GM19395 (cell line): ENCODE measurements around the gene PLEKHM1.

Source experiments
- ATAC-seq: cut with Tn5 transposase; IDR thresholded peaks from one replicate; pipeline ENCODE4 v1.9.1; 2021; ENCODE audit warnings: mild to moderate bottlenecking, moderate library complexity; ENCODE audit not compliant: unreplicated experiment

PLEKHM1 gene

DNA sequence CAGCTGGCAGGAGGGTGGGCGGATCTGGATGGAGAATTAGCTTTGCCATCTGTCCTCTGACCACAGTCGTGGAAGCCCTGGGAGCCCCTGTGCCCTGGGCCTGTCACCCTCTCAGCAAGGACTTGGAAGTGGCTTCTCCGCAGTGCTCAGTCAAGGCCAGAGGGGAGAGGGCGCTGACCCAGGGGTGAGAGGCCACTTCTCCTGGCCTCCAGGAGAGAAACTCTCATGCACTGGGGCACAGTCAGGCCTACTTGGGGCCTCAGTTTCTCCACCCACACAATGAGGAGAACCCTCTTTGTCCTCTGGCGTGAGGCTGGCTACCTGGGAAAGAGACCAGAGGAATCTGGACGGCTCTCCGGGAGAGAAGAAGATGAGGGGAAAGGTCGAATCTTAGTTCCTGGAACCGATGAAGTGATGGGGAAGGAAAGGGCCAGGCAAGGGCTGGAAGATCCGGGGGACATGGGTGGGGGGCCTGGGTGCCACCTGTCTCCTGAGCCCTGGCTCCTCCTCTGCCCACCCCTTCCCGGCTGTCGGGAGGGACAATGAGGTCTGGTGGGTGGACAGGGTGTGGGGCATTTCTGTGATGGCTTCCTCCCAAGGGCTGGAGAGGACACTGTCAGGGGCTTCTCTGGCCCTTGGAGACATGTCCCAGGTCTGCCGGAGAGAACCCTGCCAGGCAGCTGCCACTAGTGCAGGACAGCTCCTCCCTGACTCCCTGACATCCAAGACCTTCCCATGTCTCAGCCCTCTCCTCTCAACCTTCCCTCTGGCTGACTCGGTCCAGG, 48.8 kb downstream of the PLEKHM1 start:
- ATAC-seq = no peak

DNA sequence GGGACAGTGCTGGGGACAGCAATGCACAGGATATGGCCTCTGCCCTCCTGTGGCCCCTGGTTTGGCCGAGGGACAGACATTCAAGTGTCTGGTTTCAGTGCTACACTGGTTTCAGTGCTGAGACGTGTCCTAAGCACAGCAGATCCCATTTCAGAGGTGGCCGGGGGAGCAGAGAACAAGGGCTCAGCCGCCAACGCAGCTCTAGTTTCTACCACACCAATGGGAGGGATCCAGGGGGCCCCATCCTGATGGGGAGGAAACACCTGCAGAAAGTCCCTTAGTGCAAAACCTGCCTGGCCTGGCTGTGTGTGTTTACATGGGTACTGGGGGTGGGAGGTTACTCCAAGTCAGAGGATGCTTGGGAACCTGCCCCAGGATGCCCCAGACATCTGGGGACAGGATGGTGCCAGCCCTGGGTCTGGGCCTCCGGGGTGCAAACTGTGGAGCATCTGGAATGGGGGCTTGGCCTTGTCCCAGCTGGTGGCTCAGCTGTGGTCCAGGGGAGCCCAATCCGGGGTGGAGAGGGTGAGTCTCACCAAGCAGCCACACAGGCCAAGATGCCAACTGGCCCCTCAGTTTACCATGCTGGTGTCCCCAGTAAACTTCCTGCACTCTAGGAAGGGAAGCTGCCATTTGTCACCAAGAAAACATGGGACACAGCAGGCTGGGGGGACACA, 49.5 kb downstream of the PLEKHM1 start:
- ATAC-seq = peak; percentile 74

DNA sequence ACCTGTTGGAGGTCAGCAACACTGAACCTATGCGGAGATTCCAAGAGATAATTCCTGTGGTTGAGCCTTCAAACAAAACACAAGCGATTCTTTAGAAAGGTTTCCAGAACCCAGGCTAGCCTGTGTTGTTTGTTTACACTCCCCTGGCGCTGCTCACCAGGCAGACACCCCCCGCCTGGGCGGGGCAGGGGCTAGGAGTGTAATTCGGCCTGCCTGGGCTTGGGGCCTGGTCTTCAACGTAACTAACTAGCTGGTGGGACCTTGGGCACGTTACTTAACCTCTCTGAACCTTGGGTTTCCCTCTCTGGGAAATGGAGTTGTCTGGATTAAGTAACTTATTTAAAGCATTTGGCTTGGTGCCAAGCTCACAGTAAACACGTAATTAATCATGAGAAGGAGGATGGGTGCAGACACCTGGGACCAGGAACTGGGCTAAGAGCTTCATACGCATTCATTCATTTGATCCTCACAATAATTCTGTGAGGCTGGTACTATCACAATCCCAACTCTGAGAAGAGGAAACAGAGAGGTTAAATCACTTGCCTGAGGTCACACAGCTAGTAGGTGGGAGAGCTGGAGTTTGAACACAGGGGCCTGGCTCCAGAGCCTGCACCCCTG, 50.3 kb downstream of the PLEKHM1 start:
- ATAC-seq = no peak

DNA sequence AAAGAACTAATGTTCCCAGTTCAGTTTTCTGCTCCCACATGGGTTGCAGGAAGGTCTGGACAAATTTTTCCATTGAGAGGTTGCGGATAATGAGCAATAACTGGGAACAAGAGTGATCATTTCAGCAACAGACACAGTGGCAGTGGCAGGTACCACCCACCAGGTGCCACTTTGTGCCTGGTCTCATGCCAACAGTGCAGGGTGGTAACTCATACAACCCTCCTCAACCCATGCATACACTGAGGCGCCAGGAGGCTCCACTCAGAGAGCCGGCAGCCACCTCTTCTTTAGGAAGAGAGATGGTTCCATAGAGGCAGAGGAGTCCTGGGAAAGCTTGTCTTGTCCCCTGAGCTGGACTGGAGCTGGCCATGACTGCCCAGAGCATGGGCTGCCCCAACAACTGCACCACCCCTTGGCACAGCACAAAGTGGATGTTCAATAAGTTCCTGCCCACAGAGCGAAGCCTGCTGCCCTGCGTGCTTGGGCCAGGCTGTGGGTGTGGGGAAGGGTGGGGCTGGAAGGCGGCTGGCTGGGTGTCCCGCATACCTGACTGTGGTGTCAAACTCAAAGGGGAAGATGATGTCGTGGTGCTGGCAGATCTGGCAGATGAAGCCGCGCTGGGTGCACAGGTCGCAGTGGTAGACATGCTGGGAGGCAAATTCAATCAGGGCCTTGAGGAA, 51.5 kb downstream of the PLEKHM1 start:
- no peak for ATAC-seq

DNA sequence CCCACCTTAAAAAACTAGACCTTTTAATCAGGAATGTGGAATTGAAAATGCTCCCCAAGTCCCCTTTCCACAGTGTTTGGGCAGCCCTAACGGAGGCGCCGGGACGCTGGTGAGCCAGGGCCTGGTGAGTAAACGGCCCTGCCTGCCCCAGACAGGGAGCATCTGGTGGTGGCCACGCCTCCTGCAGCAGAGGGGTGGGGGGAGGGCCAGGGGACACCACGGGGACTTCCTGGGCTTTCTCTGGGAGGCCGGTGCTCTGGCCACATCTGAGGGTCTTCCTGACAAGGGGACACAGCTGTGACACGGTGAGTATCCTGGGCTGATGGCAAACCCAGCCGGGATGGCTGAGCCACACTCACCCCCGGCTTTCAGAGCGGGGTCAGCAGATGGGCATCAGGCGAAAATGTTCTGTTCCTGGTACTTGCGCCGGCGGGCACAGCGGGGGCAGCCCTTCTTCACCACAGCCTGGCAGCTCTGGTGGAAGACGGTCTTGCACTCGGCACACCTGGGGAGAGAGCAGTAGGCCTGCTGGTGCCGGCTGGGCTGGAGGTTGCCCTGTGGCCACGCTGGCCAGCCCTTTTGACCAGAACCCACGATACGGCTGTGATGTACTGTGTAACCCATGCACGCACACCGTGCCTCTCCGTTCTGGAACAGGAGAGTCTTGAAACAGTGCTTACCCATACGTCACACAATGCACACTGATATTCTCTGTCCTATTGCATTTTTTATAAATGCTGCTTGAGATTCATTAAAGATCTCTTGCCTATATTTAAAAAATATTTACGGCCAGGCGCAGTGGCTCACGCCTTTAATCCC, 52.8 kb downstream of the PLEKHM1 start:
- ATAC-seq = no peak

DNA sequence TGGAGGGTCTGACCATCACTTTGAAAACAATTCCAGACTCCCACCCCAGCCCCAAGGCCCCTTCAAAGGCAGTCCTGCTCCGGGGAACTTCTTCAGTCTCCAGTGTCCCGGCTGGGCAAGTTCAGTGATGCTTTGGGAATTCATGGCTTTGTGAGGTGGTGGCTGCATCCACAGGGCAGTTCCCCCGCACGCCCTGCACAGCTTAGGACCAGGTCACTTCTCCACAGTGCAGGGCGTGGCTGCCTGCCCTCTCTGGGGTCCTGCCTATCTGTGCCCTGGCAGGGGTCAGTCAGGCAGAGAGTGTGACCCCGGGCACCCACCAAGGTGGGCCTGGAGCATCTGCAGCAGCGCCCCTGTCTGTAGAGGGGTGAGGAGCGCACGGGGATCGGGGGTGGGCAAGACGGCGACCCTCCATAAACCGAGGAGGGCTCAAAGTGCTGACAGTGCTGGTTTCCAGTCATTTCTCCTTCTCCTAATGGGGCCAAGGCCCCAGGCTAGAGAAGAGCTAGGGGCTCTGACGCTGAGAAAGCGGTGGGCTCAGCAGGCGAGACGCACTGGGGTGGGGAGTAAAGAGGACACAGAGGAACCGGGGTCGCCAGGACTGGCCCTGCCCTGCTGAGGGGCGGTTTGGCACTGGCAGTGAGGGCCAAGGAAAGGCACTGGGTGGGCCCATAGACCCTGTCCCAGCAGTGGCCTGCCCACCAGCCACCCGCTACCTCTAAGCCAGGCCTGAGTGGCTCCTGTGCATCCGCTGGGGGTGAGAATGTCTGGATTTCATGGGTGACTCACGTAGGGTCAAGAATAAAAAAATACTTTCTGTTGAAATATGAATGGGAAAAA, 53.7 kb downstream of the PLEKHM1 start:
- ATAC-seq = no peak

DNA sequence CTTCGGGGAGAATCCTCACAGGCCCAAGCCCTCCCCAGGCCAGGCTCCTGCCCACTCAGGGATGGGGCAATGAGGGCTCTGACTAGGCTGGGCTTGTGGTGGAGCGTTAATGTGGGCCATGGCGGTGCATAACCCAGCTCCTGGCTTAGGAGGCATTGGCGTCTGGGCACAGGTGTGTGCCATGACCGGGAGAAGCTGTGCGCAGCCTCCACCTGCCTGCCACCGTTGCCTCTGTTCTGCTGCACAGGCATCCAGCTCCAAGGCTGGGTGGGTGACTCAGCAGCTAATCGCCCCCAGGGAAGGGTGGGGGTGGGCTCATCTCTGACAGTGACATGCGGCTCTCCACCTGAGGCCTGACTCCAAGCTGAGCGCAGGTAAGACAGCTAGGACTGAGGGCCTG, 54.4 kb downstream of the PLEKHM1 start:
- no peak for ATAC-seq

DNA sequence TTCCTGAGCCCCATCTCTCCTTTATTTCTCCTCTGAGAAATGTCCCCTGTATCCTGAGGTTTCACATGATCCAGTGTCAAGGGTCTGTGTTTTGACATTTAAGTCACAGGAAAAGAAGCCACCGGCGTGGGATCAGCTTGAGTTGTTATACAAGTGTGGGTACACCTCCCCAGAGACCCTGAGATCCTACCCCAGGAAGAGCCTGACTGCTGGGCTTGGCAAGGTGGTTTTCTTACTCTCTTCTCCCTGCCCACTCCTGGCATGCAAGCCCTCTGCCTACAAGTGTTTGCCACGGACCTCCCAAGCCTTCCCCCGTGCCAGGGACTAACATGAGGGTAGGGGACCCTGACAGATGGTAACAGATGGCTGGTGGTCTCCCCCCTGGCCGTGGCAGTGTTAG, 55.0 kb downstream of the PLEKHM1 start:
- no peak for ATAC-seq

DNA sequence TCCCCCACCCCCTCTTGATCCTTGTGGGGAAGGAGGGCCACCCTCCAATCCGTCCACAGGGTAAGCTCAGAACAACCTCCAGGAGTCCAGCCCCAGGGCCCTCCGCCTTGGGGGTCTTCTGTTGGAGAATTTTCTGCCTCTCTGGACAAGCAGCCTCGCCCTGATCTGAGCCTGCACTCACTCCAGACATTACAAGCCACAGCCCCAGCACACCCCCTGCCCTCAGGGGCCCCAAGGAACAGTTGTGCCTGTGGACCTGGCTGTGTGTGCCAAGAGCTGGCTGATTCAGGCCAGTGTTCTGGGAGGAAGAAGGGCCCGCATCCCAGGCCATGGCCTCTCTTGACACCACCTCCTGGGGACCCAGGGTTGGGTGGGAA, 57.4 kb downstream of the PLEKHM1 start:
- no peak for ATAC-seq

DNA sequence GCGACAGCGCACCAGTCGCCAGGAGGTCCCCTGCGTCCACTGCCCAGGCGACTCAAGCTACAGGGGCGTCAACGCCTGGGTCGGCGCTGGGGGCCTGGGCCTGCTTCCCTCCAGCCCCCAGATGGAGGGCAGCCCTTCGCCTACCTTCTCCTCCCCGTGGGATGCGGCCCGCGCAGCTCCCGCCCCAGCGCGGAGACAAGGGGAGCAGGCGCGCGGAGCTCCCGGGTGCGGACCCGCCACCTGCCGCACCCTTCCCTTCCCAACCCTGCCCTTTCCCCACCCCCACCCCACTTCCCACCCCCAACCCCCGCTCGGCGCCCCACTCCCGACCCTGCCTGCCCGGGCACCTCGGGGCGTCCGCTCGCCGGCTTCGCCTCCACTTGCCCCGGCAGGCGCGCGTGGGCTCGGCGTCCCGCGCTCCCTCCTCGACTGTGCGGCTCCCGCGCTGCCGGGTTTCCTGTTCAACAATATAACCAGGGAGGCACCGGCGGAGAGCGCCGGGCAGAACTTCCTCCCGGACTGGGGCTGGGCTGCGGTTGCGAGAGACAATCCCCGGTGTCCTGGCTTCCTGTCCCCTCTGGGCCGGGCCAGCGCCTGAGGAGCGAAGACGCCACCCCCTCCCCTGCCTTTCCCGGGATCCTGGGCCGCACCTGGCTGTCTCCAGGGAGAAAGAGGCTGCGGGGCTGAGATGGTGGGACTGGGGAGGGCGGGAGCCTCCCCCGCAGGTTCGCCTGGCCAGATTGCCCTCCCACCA, 57.9 kb downstream of the PLEKHM1 start, which contains the start of gene ARHGAP27:
ARHGAP27 (minus strand) TSS at position 466 of the 754 bp plus-strand sequence. CDS start 2,591 bp downstream, outside the sequence.
- no peak for ATAC-seq

DNA sequence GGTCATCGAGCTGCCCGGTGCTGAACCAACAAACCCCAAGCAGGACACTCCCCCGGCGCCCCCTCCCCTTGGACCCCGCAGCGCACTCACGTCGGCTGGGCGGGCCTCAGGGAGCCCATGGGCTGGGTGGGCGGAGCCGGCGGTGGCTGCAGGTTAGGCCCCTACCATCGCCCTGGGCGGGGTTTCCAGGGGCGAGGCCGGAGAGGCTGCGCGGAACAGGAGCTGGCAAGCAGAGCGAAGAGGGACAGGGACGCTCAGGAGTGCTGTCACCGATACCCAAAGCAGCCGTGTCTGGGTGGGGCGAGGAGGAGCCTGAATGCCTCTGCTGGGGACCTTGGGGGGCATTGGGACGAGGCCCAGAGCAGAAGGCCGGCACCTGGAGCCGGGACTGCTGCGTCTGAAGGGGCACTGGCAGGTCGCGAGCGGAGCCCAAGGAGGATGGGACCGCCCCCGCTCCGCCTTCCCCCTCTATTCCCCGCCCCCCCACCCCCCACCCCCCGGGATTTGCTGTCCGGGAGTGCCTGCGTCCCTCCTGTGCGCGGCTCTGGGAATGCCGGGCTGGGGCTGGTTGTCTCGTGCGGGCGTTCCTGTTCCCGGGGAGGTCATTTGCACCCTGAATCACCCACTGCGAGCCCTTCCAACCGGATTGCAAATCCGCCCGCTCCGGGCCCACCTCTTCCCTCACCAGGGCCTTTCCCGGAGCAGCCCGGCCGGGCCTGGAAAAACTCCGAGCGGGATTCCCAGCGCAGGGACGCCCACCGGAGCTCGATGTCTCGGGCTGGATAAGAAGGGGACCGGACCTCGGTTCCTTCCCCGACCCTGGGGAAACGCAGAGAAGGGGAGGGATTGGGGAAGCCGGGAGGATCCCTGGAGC, 58.8 kb downstream of the PLEKHM1 start:
- peak; percentile 43 for ATAC-seq

DNA sequence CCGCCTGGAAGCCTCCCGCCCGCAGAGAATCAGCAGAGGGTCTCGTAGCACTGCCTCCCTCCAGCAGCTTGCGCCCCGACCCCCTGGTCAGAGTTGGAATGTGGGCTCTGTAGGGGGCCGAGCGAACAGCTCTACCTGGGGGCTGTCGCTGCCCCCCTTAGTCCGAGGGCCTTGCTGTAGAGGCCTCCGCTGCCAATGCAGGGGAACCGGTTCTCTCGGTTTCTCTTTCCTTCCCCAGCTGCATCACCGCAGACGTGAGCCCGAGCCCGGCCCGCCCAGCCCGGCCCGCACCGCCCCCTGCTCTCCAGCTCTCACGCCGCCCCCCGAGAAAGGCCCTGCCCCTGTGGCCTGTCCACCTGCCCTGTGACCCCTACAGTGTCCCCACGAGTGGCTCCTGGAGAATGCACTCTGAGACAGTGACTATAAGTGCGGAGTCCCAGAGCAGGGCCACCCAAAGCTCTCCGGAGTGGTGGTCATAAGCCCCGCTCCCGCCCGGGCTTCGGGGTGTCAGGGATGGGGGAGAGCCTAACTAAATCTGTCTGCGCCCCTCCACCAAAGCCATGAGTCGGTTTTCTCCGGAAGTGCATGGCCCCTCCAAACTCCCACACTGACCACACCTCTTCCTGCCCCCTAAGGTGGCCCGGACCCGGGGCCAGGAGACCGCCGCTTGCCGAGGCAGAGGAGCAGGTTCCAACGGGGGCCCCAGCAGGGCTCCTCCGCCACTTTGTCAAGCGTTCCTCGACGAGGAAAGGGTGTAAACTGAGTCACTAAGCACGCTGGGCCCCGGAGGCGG, 59.6 kb downstream of the PLEKHM1 start:
- peak; percentile 9 for ATAC-seq

DNA sequence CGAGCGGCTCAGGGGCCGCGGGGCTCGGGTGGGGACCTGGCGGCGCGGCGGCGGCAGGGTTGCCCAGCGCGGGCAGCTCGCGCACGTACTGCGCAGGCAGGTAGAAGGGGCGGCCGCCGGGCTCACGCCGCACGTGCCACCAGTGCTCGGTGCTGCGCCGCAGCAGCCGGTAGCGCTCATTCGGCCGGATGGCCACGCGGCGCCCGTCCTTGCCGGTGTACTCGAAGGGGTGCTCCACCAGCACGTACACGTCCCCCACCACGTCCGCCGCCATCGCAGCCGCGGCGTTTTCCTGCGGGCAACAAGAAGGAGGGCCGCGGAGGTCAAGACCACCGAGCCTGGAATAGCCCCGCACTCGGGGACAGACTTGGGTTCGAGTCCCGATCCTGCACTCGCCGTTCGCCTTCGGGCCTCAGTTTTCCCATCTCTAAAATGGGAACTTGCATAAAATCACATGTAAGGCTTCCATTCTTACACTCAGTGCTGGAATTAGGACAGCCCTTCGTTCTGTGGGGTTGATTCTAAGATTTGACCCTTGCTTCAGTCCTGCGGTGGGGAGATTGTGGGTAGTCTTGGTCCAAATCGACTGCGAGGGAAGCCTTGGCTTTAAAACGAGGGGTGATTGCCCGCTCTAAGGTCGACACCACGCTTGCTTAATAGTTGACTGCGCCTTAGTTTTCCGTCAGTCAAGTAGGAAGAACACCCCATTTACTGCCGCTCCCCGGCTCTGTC, 60.3 kb downstream of the PLEKHM1 start:
- no peak for ATAC-seq

DNA sequence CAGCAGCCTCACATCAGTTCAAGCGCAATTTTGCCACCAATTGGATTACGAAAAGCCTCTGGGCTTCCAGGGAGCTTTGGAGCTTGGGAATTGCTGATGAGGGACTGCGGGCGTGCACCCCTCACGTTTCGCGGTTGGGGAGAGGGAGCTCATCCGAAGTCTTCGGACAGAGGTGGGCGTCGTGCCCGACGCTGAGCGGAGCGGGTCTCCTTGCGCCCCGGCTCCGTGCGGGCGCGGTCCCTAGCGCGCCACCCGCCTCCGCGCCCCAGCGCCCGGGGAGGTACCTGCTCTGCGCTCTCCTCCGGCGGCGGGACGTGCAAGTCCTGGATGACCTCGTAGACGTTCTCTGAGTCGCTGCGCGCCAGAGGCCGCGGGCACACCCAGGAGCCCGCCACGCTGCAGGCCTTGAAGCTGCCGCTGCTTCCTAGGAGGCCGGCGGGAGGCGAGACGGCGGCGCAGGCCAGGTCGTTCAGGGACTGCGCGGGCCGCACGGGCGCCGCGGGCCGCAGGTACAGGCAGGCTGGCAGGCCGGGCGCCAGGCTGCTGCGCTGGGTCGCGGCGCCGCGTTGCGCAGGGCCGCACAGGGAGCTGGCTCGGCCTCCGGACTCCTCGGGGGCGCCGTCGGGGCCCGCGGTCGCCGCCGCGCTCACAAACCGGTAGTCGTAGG, 61.0 kb downstream of the PLEKHM1 start:
- no peak for ATAC-seq

DNA sequence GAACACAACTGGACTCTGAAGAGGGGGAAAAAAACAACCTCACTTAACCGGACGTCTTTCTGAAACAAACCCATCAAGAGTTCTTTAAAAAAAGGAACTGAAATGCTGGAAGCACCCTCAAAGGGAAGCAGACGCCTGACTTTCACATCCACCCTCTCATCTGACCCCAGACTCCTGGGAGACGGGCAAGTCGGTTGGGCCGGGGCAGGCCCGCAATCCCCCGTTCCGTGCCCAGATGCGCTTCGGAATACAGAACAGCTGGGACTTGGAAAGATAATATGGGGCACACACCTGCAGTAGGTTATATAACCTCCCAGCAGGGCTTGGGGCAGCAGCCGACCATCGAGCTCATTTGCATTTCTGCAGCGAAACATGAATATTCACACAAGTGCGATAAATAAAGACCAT, 61.6 kb downstream of the PLEKHM1 start:
- ATAC-seq = no peak

DNA sequence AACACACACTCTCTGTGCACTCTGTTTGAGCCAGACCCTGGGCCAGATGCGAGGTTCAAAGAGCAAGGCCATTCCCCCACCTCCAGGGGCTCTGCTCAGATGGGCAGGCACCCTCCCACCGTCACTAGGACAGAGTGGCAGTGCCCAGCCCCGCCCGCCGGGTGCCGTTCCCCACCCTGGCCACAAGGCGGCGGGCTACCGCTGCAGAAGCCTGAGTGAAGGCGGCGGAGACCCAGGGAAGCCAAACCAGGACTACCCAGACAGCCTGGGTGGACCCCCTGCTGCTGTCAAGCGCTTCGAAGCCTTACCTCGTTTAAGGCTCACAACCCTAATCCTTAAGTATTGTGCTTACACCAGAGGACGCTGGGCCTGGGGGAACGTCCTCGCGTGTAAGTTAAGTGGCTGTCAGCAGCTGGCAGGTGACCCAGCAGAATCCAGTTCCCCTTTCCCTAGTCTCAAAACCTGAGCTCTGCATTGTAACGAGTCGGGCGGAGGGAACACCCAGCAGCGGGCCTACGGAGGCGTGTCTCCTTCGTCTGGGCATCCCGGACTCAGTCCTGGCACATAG, 62.4 kb downstream of the PLEKHM1 start:
- peak; percentile 58 for ATAC-seq
